Mesendoderm (in vitro differentiated cells): ENCODE measurements around the gene ANKS1B.
"Not testable (repeated sequence)": the region's sequence is repeated elsewhere in the genome, so short reads cannot be mapped to it uniquely, and the experiment has no call there.

Experiments
- DNase-seq: peaks from one replicate; pipeline ENCODE4 v3.0.0; 2013
- H2AK5ac ChIP-seq: 2 replicates; pipeline ENCODE4 v1.6.1; 2013; ENCODE audit warnings: low read length, inconsistent platforms
- H2BK120ac ChIP-seq: 2 replicates; pipeline ENCODE4 v1.6.1; 2013; ENCODE audit warnings: low read depth, mild to moderate bottlenecking, low read length, moderate library complexity, mixed read lengths
- H2BK15ac ChIP-seq: replicated peaks from 2 replicates; pipeline ENCODE4 v1.6.1; 2013; ENCODE audit warnings: low read depth, mild to moderate bottlenecking, moderate library complexity
- H2BK5ac ChIP-seq: 2 replicates; pipeline ENCODE4 v1.6.1; 2013; ENCODE audit warnings: low read length, inconsistent platforms
- H3K18ac ChIP-seq: 2 replicates; pipeline ENCODE4 v1.6.1; 2013; ENCODE audit warnings: mild to moderate bottlenecking, low read length, mixed read lengths
- H3K23ac ChIP-seq: one replicate; pipeline ENCODE4 v1.6.1; 2013; ENCODE audit warnings: low read length
- H3K27ac ChIP-seq: 2 replicates; pipeline ENCODE4 v1.5.1; 2013; ENCODE audit warnings: low read depth, mild to moderate bottlenecking, inconsistent platforms, low read length, moderate library complexity
- H3K27me3 ChIP-seq: 2 replicates; pipeline ENCODE4 v1.6.1; 2013; ENCODE audit warnings: low read length, control low read depth, mild to moderate bottlenecking, inconsistent platforms; ENCODE audit not compliant: insufficient read depth, poor library complexity
- H3K36me3 ChIP-seq: 2 replicates; pipeline ENCODE4 v1.6.1; 2013; ENCODE audit warnings: low read length, inconsistent platforms; ENCODE audit not compliant: control insufficient read depth, insufficient read depth
- H3K4ac ChIP-seq: one replicate; pipeline ENCODE4 v1.6.1; 2013; ENCODE audit warnings: low read depth, mild to moderate bottlenecking, low read length, moderate library complexity
- H3K4me1 ChIP-seq: 2 replicates; pipeline ENCODE4 v1.6.1; 2013; ENCODE audit warnings: low read depth, low read length, inconsistent platforms; ENCODE audit not compliant: control insufficient read depth
- H3K4me2 ChIP-seq: 2 replicates; pipeline ENCODE4 v1.6.1; 2013; ENCODE audit warnings: low read length
- H3K4me3 ChIP-seq: 2 replicates; pipeline ENCODE4 v1.5.1; 2013; ENCODE audit warnings: mild to moderate bottlenecking, low read length
- H3K56ac ChIP-seq: one replicate; pipeline ENCODE4 v1.6.1; 2013; ENCODE audit warnings: low read length
- H3K79me1 ChIP-seq: 2 replicates; pipeline ENCODE4 v1.6.1; 2013; ENCODE audit warnings: low read length, inconsistent platforms
- H3K79me2 ChIP-seq: 2 replicates; pipeline ENCODE4 v1.6.1; 2013; ENCODE audit warnings: mild to moderate bottlenecking, low read length; ENCODE audit not compliant: control insufficient read depth, insufficient read depth
- H3K9ac ChIP-seq: 2 replicates; pipeline ENCODE4 v1.6.1; 2013; ENCODE audit warnings: low read length, inconsistent platforms
- H4K5ac ChIP-seq: one replicate; pipeline ENCODE4 v1.6.1; 2013; ENCODE audit warnings: low read length
- H4K8ac ChIP-seq: one replicate; pipeline ENCODE4 v1.6.1; 2013; ENCODE audit warnings: low read depth, mild to moderate bottlenecking, control low read depth, low read length, moderate library complexity
- WGBS: extraction: QIAGEN DNeasy Blood & Tissue Kit; methylation state at CpG from one replicate; pipeline ENCODE4 v1.1.7; 2013; ENCODE audit warnings: low lambda C conversion rate, missing lambda C conversion rate; ENCODE audit not compliant: insufficient coverage; ENCODE audit errors: extremely low coverage; 5-methylcytosine and 5-hydroxymethylcytosine counted together

Gene ANKS1B

GRCh38 chr12:99600388-99600787 lies 384.3 kb downstream of the ANKS1B start:
- Histone ChIP-seq H2BK120ac (no peak overlapping the region), H3K4me3 (no peak overlapping the region), H3K79me2 (no peaks in the 10 kb centered on the region), H3K23ac (no peak overlapping the region), H2BK15ac (no peak overlapping the region), H3K79me1 (no peaks in the 10 kb centered on the region), H3K56ac (no peak overlapping the region), H2AK5ac (no peak overlapping the region), H3K27me3 (no peaks in the 10 kb centered on the region), H4K8ac (no peak overlapping the region), H3K27ac (no peak overlapping the region), H2BK5ac (no peak overlapping the region), H4K5ac (no peak overlapping the region), H3K18ac (no peak overlapping the region), H3K36me3 (no peaks in the 10 kb centered on the region), H3K4ac (no peak overlapping the region), H3K4me2 (no peak overlapping the region), H3K9ac (no peak overlapping the region), H3K4me1 (no peaks in the 10 kb centered on the region)
- no peak for DNase-seq
- WGBS = no CpG with 5 or more reads among the region's 5 CpGs

GRCh38 chr12:99598785-99599184 lies 386.0 kb downstream of the ANKS1B start:
- DNase-seq = no peak
- no peak overlapping the region for H4K5ac ChIP-seq
- H3K18ac ChIP-seq = no peak overlapping the region
- H3K4me1 ChIP-seq = no peaks in the 10 kb centered on the region
- H3K27me3 ChIP-seq = no peaks in the 10 kb centered on the region
- no peak overlapping the region for H3K4ac ChIP-seq
- H3K23ac ChIP-seq = no peak overlapping the region
- H2BK5ac ChIP-seq = no peak overlapping the region
- no peaks in the 10 kb centered on the region for H3K79me1 ChIP-seq
- H3K36me3 ChIP-seq = no peaks in the 10 kb centered on the region
- H3K4me2 ChIP-seq = no peak overlapping the region
- no peak overlapping the region for H2AK5ac ChIP-seq
- no CpG with 5 or more reads among the region's 2 CpGs for WGBS
- no peak overlapping the region for H3K9ac ChIP-seq
- H3K4me3 ChIP-seq = no peak overlapping the region
- H2BK15ac ChIP-seq = peak overlapping the region; percentile 7
- no peak overlapping the region for H3K56ac ChIP-seq
- no peak overlapping the region for H4K8ac ChIP-seq
- H3K79me2 ChIP-seq = no peaks in the 10 kb centered on the region
- no peak overlapping the region for H3K27ac ChIP-seq
- H2BK120ac ChIP-seq = no peak overlapping the region

- Histone ChIP-seq H3K36me3 (no peaks in the 10 kb centered on the region), H4K5ac (no peak overlapping the region), H3K4me3 (no peak overlapping the region), H3K4me2 (no peak overlapping the region), H4K8ac (no peak overlapping the region), H3K27ac (no peak overlapping the region), H2BK15ac (no peak overlapping the region), H2BK5ac (no peak overlapping the region), H3K56ac (no peak overlapping the region), H3K79me2 (no peaks in the 10 kb centered on the region), H3K18ac (no peak overlapping the region), H3K79me1 (no peaks in the 10 kb centered on the region), H3K27me3 (no peaks in the 10 kb centered on the region), H3K23ac (no peak overlapping the region), H3K9ac (no peak overlapping the region), H3K4me1 (no peaks in the 10 kb centered on the region), H2AK5ac (no peak overlapping the region), H3K4ac (no peak overlapping the region), H2BK120ac (no peak overlapping the region)
- DNase-seq = no peak
- no CpG with 5 or more reads among the region's 2 CpGs for WGBS
Observed at GRCh38 chr12:99596762-99597161, 388.0 kb downstream of the ANKS1B start.

- DNase-seq, H3K4me3 ChIP-seq, H3K4me2 ChIP-seq, H3K23ac ChIP-seq, H3K9ac ChIP-seq, H3K79me1 ChIP-seq, H2AK5ac ChIP-seq, H2BK120ac ChIP-seq, H4K8ac ChIP-seq, H3K27ac ChIP-seq, H3K4me1 ChIP-seq, H3K79me2 ChIP-seq, H3K27me3 ChIP-seq, H2BK15ac ChIP-seq, H3K18ac ChIP-seq, H3K36me3 ChIP-seq, H3K56ac ChIP-seq, H2BK5ac ChIP-seq, H3K4ac ChIP-seq, H4K5ac ChIP-seq: not testable (repeated sequence)
- WGBS = no CpG with 5 or more reads among the region's 1 CpG
Observed at GRCh38 chr12:99577125-99577524, 407.6 kb downstream of the ANKS1B start.

GRCh38 chr12:99573980-99574379 lies 410.8 kb downstream of the ANKS1B start:
- Histone ChIP-seq H3K23ac (no peak overlapping the region), H3K4me1 (no peaks in the 10 kb centered on the region), H4K8ac (no peak overlapping the region), H3K4ac (no peak overlapping the region), H2BK15ac (no peak overlapping the region), H3K4me2 (no peak overlapping the region), H3K79me1 (no peaks in the 10 kb centered on the region), H2AK5ac (no peak overlapping the region), H3K18ac (no peak overlapping the region), H3K36me3 (no peaks in the 10 kb centered on the region), H4K5ac (no peak overlapping the region), H3K27me3 (no peaks in the 10 kb centered on the region), H2BK120ac (no peak overlapping the region), H3K56ac (no peak overlapping the region), H3K79me2 (no peaks in the 10 kb centered on the region), H2BK5ac (no peak overlapping the region), H3K4me3 (no peak overlapping the region), H3K9ac (no peak overlapping the region), H3K27ac (no peak overlapping the region)
- DNase-seq = no peak
- no CpG with 5 or more reads among the region's 2 CpGs for WGBS

GRCh38 chr12:99567072-99567471 lies 417.7 kb downstream of the ANKS1B start:
- Histone ChIP-seq H2BK5ac (no peak overlapping the region), H3K9ac (no peak overlapping the region), H2BK120ac (no peak overlapping the region), H3K4me2 (no peak overlapping the region), H3K79me1 (no peaks in the 10 kb centered on the region), H3K18ac (no peak overlapping the region), H3K36me3 (no peaks in the 10 kb centered on the region), H3K27ac (no peak overlapping the region), H4K8ac (no peak overlapping the region), H3K79me2 (no peaks in the 10 kb centered on the region), H2AK5ac (no peak overlapping the region), H4K5ac (no peak overlapping the region), H3K4me1 (peaks cover 1% of the 10 kb centered on the region), H3K23ac (no peak overlapping the region), H3K27me3 (no peaks in the 10 kb centered on the region), H3K4ac (peak overlapping the region; percentile 1), H3K4me3 (no peak overlapping the region), H3K56ac (no peak overlapping the region), H2BK15ac (no peak overlapping the region)
- WGBS = no CpG with 5 or more reads among the region's 2 CpGs
- DNase-seq = peak; percentile 42
